Left renal pelvis (tissue), 4 donors: ENCODE data around the gene ST3GAL6. TPM values are rescaled to one million over a fixed set of nuclear protein-coding genes. Genes with fewer than 3 reads are reported as not detected.

Experiments
- DNase-seq, 4 donors: peaks; one replicate each; pipeline ENCODE4 v3.0.0-alpha.2; 2013; ENCODE audit warnings: low read depth in 4 of 4, low spot score in 3 of 4
- polyA plus RNA-seq, 4 donors: library from polyadenylated mRNA; unstranded; fragments of 120-200 nt; gene quantifications; one replicate each; pipeline ENCODE4 v1.2.1, GENCODE V29; 2013; ENCODE audit not compliant: insufficient read length in 4 of 4

Gene ST3GAL6
- polyA plus RNA-seq, 4 donors, result 15.5 to 78.4 (median 74.8) TPM

GRCh38 chr3:98739266-98739665 lies 23.9 kb upstream of the ST3GAL6 start:
- DNase-seq, result no peak

- no peak for DNase-seq
These were observed 22.8 kb upstream of the ST3GAL6 start for GRCh38 chr3:98740324-98740723.

- DNase-seq, result no peak
These were observed 21.9 kb upstream of the ST3GAL6 start for GRCh38 chr3:98741121-98741716.

- DNase-seq, result no peak
These were observed 20.1 kb upstream of the ST3GAL6 start for GRCh38 chr3:98743071-98743470.

- DNase-seq, result no peak
These were observed 18.9 kb upstream of the ST3GAL6 start for GRCh38 chr3:98744283-98744682.

- no peak for DNase-seq
These were observed 17.4 kb upstream of the ST3GAL6 start for GRCh38 chr3:98745718-98746117.

- no peak for DNase-seq
These were observed 17.0 kb upstream of the ST3GAL6 start for GRCh38 chr3:98746122-98746521.

GRCh38 chr3:98746882-98747281 lies 16.3 kb upstream of the ST3GAL6 start:
- DNase-seq, result no peak

GRCh38 chr3:98750276-98750919 lies 12.7 kb upstream of the ST3GAL6 start:
- DNase-seq, result no peak

- no peak for DNase-seq
These were observed 8.7 kb upstream of the ST3GAL6 start for GRCh38 chr3:98754483-98754882.

- DNase-seq, result no peak
These were observed 7.5 kb upstream of the ST3GAL6 start for GRCh38 chr3:98755601-98756000.

- DNase-seq, result no peak
These were observed 3.5 kb upstream of the ST3GAL6 start for GRCh38 chr3:98759629-98760028.

GRCh38 chr3:98761643-98762229 lies 1.4 kb upstream of the ST3GAL6 start:
- DNase-seq, result no peak

- DNase-seq, result no peak
These were observed 779 bp downstream of the ST3GAL6 start for GRCh38 chr3:98763819-98764418.

- no peak for DNase-seq
These were observed 1.3 kb downstream of the ST3GAL6 start for GRCh38 chr3:98764472-98764884.

GRCh38 chr3:98765721-98766120 lies 2.6 kb downstream of the ST3GAL6 start:
- no peak for DNase-seq

GRCh38 chr3:98766924-98767323 lies 3.8 kb downstream of the ST3GAL6 start:
- DNase-seq, result no peak

GRCh38 chr3:98768961-98769360 lies 5.8 kb downstream of the ST3GAL6 start:
- no peak for DNase-seq

GRCh38 chr3:98769448-98769847 lies 6.3 kb downstream of the ST3GAL6 start:
- no peak for DNase-seq

GRCh38 chr3:98770261-98771039 lies 7.3 kb downstream of the ST3GAL6 start:
- no peak for DNase-seq

GRCh38 chr3:98772022-98772421 lies 8.9 kb downstream of the ST3GAL6 start:
- DNase-seq, result no peak
